Calu3 (cell line): ENCODE results near the gene EPS15. TPM values are rescaled to one million over a fixed set of nuclear protein-coding genes. Genes with fewer than 3 reads are reported as not detected.
"Not testable (repeated sequence)": the region's sequence is repeated elsewhere in the genome, so short reads cannot be mapped to it uniquely, and the experiment has no call there.

Experiments
- BruUV-seq: library from RNA; stranded (reverse); fragments of 400-500 nt; replicated peaks from 2 replicates; lab custom pipeline; 2021; lab: Mats Ljungman, UMichigan
- CTCF ChIA-PET: fragments of 300-600 bp; sonication (Branson Sonifier 250); formaldehyde crosslinking; loops from one replicate; lab custom pipeline; 2022; ENCODE audit warnings: antibody characterized with exemption; lab: Charles Lee
- DNase-seq: peaks from one replicate; pipeline ENCODE4 v3.0.0; 2022
- H3K27ac Mint-ChIP-seq: one replicate; pipeline ENCODE4 v1.8.0; 2022; ENCODE audit warnings: mixed read lengths; ENCODE audit not compliant: unreplicated experiment
- H3K27me3 Mint-ChIP-seq: one replicate; pipeline ENCODE4 v1.8.0; 2022; ENCODE audit warnings: mixed read lengths; ENCODE audit not compliant: unreplicated experiment
- H3K36me3 Mint-ChIP-seq: one replicate; pipeline ENCODE4 v1.8.0; 2022; ENCODE audit warnings: mild to moderate bottlenecking, moderate library complexity, mixed read lengths; ENCODE audit not compliant: insufficient read depth, unreplicated experiment
- H3K4me1 Mint-ChIP-seq: one replicate; pipeline ENCODE4 v1.8.0; 2022; ENCODE audit warnings: mild to moderate bottlenecking, low read depth, mixed read lengths; ENCODE audit not compliant: unreplicated experiment
- H3K4me3 Mint-ChIP-seq: one replicate; pipeline ENCODE4 v1.8.0; 2022; ENCODE audit warnings: mild to moderate bottlenecking, low read depth, moderate library complexity, mixed read lengths; ENCODE audit not compliant: unreplicated experiment
- H3K9me3 Mint-ChIP-seq: one replicate; pipeline ENCODE4 v1.8.0; 2022; ENCODE audit warnings: low read depth, mixed read lengths; ENCODE audit not compliant: unreplicated experiment
- CTCF ChIP-seq: fragments of 200-600 bp; IDR thresholded peaks from one replicate; pipeline ENCODE4 v1.8.0; 2022; ENCODE audit warnings: antibody characterized with exemption; ENCODE audit not compliant: unreplicated experiment
- intact Hi-C: fragments of 100-400 bp; cut with micrococcal nuclease; formaldehyde crosslinking; loops from one replicate; pipeline ENCODE4 v1.10.0; 2022; ENCODE audit not compliant: unreplicated experiment
- total RNA-seq: library from RNA; stranded (reverse); gene quantifications from 2 replicates; pipeline ENCODE4 v1.2.3, GENCODE V29; 2022

Gene EPS15
- total RNA-seq, 1 experiment from 2014 or later = 51.2 TPM

- BruUV-seq = no TSS peak
- Mint-ChIP-seq H3K4me3 (no peak overlapping the region), H3K9me3 (no peaks in the 10 kb centered on the region), H3K36me3 (peaks cover 11% of the 10 kb centered on the region), H3K27me3 (no peaks in the 10 kb centered on the region), H3K4me1 (peaks cover 17% of the 10 kb centered on the region), H3K27ac (no peak overlapping the region)
- CTCF ChIA-PET = interaction anchor here (0.6 to 0.7 kb wide), 2 partner anchors 287 to 901 kb away, joined by 3 read pairs; no protein-coding TSS in a partner anchor
- no peak for DNase-seq
- no peak for TF ChIP-seq CTCF
- intact Hi-C loops = no loop called here
Measured at GRCh38 chr1:51506537-51506936, 12.5 kb downstream of the EPS15 start.

DNA sequence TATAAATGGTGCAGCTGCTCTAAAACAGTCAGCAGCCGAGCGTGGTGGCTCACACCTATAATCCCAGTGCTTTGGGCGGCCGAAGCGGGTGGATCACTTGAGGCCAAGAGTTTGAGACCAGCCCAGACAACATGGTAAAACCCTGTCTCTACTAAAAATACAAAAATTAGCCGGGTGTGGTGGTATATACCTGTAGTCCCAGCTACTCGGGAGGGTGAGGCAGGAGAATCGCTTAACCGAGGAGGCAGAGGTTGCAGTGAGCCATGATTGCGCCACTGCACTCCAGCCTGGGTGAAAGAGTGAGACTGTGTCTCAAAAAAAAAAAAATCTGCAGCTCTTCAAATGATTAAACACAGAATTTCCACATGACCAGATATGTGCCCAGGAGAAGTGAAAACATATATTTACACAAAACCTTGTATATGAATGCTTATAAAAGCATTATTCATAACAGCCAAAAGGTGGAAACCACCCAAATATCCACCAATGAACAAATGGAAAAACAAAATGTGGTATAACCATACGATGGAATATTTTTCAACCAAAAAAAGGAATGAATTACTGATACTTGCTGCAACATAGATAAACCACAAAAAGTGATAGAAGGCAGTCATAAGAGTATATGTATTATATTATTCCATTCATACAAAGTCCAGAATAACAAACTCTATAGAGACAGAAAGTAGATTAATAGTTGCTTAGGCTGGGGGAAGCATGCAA is 14.1 kb downstream of the EPS15 start:
- H3K27ac Mint-ChIP-seq = no peak overlapping the region
- CTCF ChIA-PET = interaction anchor here (0.6 kb wide), 2 partner anchors 35 to 95 kb away, joined by 3 read pairs; no protein-coding TSS in a partner anchor
- TF ChIP-seq CTCF = no peak
- H3K9me3 Mint-ChIP-seq = no peaks in the 10 kb centered on the region
- peaks cover 9% of the 10 kb centered on the region for H3K4me1 Mint-ChIP-seq
- DNase-seq = no peak
- intact Hi-C loops = no loop called here
- no TSS peak for BruUV-seq
- no peaks in the 10 kb centered on the region for H3K27me3 Mint-ChIP-seq
- peaks cover 7% of the 10 kb centered on the region for H3K36me3 Mint-ChIP-seq
- no peak overlapping the region for H3K4me3 Mint-ChIP-seq

DNA sequence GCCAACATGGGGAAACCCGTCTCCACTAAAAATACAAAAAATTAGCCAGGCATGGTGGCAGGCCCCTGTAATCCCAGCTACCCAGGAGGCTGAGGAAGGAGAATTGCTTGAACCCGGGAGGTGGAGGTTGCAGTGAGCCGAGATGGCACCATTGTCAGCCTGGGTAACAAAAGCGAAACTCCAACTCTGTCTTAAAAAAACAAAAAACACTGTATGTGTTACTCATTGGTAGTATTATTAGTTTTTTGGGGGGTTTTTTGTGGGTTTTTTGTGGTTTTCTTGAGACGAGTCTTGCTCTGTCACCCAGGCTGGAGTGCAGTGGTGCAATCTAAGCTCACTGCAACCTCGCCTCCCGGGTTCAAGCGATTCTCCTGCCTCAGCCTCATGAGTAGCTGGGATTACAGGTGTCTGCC is 17.8 kb downstream of the EPS15 start:
- H3K27me3 Mint-ChIP-seq, BruUV-seq, intact Hi-C loops, H3K27ac Mint-ChIP-seq, DNase-seq, H3K9me3 Mint-ChIP-seq, H3K4me3 Mint-ChIP-seq, H3K4me1 Mint-ChIP-seq, H3K36me3 Mint-ChIP-seq: not testable (repeated sequence)
- CTCF ChIA-PET = interaction anchor here (0.6 kb wide), 1 partner anchor 170 kb away, joined by 10 read pairs; no protein-coding TSS in a partner anchor

- H3K27ac Mint-ChIP-seq = no peak overlapping the region
- H3K4me3 Mint-ChIP-seq = no peak overlapping the region
- no peak for DNase-seq
- CTCF ChIA-PET = no interaction called here
- peaks cover under 1% of the 10 kb centered on the region for H3K4me1 Mint-ChIP-seq
- TF ChIP-seq CTCF = no peak
- H3K9me3 Mint-ChIP-seq = no peaks in the 10 kb centered on the region
- H3K27me3 Mint-ChIP-seq = no peaks in the 10 kb centered on the region
- BruUV-seq = no TSS peak
- H3K36me3 Mint-ChIP-seq = peaks cover 5% of the 10 kb centered on the region
- intact Hi-C loops = no loop called here
Measured at GRCh38 chr1:51499694-51500093, 19.4 kb downstream of the EPS15 start.

GRCh38 chr1:51498924-51499323 is 20.1 kb downstream of the EPS15 start:
- intact Hi-C loops = no loop called here

More at GRCh38 chr1:51498924-51499323, 20.1 kb downstream of the EPS15 start:
- DNase-seq = no peak
- peaks cover 5% of the 10 kb centered on the region for H3K36me3 Mint-ChIP-seq
- H3K27ac Mint-ChIP-seq = no peak overlapping the region
- H3K4me3 Mint-ChIP-seq = no peak overlapping the region
- BruUV-seq = no TSS peak
- H3K4me1 Mint-ChIP-seq = peaks cover 8% of the 10 kb centered on the region
- TF ChIP-seq CTCF = no peak
- H3K27me3 Mint-ChIP-seq = no peaks in the 10 kb centered on the region
- CTCF ChIA-PET = no interaction called here
- H3K9me3 Mint-ChIP-seq = no peaks in the 10 kb centered on the region
